Upper lobe of left lung (tissue), 6 donors: ENCODE results near the gene SLC23A2. TPM values are rescaled to one million over a fixed set of nuclear protein-coding genes. Genes with fewer than 3 reads are reported as not detected.

Source experiments
- ATAC-seq, 2 donors: fragments of 200-7000 bp; cut with Tn5 transposase; one replicate each; pipeline ENCODE4 v1.9.1; 2022; ENCODE audit warnings: mild to moderate bottlenecking in 2 of 2, moderate library complexity in 2 of 2; ENCODE audit not compliant: low FRiP score in 2 of 2
- DNase-seq, 2 donors: peaks; one replicate each; pipeline ENCODE4 v3.0.0-alpha.2; 2019 to 2020
- H3K27ac ChIP-seq, 4 donors: fragments of 200-600 bp; sonication (generic); one replicate each; pipeline ENCODE4 v1.5.1; 2016 to 2019
- H3K27me3 ChIP-seq, 4 donors: fragments of 200-600 bp; sonication (generic); one replicate each; pipeline ENCODE4 v1.5.1; 2017 to 2019
- H3K36me3 ChIP-seq, 4 donors: fragments of 200-600 bp; sonication (generic); one replicate each; pipeline ENCODE4 v1.5.1; 2016 to 2019
- H3K4me1 ChIP-seq, 4 donors: fragments of 200-600 bp; sonication (generic); one replicate each; pipeline ENCODE4 v1.5.1; 2018 to 2019
- H3K4me3 ChIP-seq, 4 donors: fragments of 200-600 bp; sonication (generic); one replicate each; pipeline ENCODE4 v1.5.1; 2017 to 2019; ENCODE audit warnings: mild to moderate bottlenecking in 2 of 4, moderate library complexity in 1 of 4
- H3K9me3 ChIP-seq, 4 donors: fragments of 200-600 bp; sonication (generic); one replicate each; pipeline ENCODE4 v1.5.1; 2018 to 2019
- EP300 ChIP-seq, 4 donors: sonication (generic); formaldehyde crosslinking; IDR thresholded peaks; one replicate each; pipeline ENCODE4 v1.5.1; 2017; ENCODE audit warnings: antibody characterized with exemption in 4 of 4, control low read depth in 2 of 4
- POLR2A ChIP-seq, 4 donors: fragments of 450-650 bp; IDR thresholded peaks; one replicate each; pipeline ENCODE4 v1.5.1; 2016 to 2017; ENCODE audit warnings: antibody characterized with exemption in 4 of 4, mild to moderate bottlenecking in 2 of 4
- POLR2AphosphoS5 ChIP-seq, 2 donors: sonication (generic); formaldehyde crosslinking; IDR thresholded peaks; one replicate each; pipeline ENCODE4 v1.5.1; 2017; ENCODE audit warnings: antibody characterized with exemption in 2 of 2
- WGBS, 2 donors: methylation state at CpG; one replicate each; pipeline ENCODE4 v1.1.5; 2017 to 2018; 5-methylcytosine and 5-hydroxymethylcytosine counted together
- total RNA-seq, 6 donors: library from RNA; depleted of rRNA in 4 of 6; stranded (reverse); fragments of >200 nt in 4 of 6; gene quantifications; one replicate each; pipeline versions ENCODE4 v1.1.0 to v1.2.1, GENCODE V29; 2016 to 2021
- TF ChIP-seq, protein P1 (sequence below), 6 experiments: fragments of 450-650 bp in 4 of 6; fragments of 200-600 bp in 2 of 6; sonication (generic) in 2 of 6; IDR thresholded peaks; one replicate each; pipeline ENCODE4 v1.5.1; 2016 to 2019; ENCODE audit warnings: antibody characterized with exemption in 6 of 6
- donor health status: DM: no; HTN: no; CAD: no; lungs with moderate emphysema.
- donor health status: DM: no; HTN: yes; CAD: no; lungs with severe emphysema.

Gene SLC23A2
- total RNA-seq, 6 donors from 2014 or later, result 13.1 to 26.2 (median 19.2) TPM

DNA sequence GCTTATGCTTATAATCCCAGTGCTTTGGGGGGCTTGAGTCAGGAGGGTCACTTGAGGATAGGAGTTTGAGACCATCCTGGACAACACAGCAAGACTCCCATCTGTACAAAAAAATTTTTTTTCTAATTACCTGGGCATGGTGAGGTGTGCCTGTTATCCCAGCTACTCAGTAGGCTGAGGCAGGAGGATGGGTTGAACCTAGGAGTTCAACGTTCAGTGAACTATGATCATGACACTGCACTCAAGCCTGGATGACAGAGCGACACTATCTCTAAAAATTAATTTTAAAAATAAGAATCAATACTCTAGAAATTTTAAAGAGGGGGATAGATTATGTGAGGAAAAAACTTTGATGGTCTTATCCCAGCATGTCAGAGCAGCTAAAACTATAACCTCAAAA lies 44.1 kb downstream of the SLC23A2 start:
- Histone ChIP-seq H3K27ac (no peak overlapping the region), H3K4me3 (no peak overlapping the region), H3K27me3 (no peaks in the 10 kb centered on the region), H3K4me1 (peaks cover 0 to 20% (median 14%) of the 10 kb centered on the region in 4 donors), H3K9me3 (no peaks in the 10 kb centered on the region), H3K36me3 (no peaks in the 10 kb centered on the region)
- TF ChIP-seq EP300 (IDR thresholded peaks at IDR 0.05) (no peak), POLR2A (IDR thresholded peaks at IDR 0.05) (no peak), POLR2AphosphoS5 (IDR thresholded peaks at IDR 0.05) (no peak)
- TF ChIP-seq, protein P1, sequence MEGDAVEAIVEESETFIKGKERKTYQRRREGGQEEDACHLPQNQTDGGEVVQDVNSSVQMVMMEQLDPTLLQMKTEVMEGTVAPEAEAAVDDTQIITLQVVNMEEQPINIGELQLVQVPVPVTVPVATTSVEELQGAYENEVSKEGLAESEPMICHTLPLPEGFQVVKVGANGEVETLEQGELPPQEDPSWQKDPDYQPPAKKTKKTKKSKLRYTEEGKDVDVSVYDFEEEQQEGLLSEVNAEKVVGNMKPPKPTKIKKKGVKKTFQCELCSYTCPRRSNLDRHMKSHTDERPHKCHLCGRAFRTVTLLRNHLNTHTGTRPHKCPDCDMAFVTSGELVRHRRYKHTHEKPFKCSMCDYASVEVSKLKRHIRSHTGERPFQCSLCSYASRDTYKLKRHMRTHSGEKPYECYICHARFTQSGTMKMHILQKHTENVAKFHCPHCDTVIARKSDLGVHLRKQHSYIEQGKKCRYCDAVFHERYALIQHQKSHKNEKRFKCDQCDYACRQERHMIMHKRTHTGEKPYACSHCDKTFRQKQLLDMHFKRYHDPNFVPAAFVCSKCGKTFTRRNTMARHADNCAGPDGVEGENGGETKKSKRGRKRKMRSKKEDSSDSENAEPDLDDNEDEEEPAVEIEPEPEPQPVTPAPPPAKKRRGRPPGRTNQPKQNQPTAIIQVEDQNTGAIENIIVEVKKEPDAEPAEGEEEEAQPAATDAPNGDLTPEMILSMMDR (IDR thresholded peaks at IDR 0.05), result no peak
- WGBS, 2 donors, result 86 to 93% methylated on average over 2 of the region's 2 CpGs
- ATAC-seq (no peak), DNase-seq (no peak)

DNA sequence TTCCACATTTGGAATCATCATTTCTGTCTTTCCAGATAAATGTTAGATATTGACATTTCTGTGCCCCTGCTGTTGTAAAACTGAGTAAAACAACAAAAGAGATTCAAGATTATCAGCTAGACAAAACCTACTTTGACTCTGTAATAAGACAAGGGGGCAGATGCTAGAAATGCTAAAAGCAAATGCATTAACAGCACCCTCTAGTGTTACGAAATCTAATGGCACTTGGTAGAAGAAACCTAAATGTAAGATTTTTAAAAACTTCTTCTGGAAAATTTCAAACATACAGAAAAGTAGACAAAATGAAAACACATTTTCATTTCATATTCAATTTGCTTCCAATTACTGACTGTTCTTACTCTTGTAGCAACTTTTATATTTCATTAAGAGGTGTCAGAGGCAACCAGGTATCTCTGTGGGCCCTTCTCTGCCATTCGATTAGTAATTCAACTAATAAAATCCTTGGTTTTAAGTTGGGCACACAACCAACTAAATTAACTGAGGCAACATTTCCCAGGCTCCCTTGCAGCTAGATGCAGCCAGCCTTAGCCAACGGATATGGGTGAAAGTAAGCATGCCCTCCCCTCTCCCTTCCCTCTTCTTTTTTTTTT lies 45.0 kb downstream of the SLC23A2 start:
- ATAC-seq, result peak; percentile 77 to 82
- DNase-seq, result no peak
- Histone ChIP-seq H3K4me1 (peaks cover 0 to 15% (median 10%) of the 10 kb centered on the region in 4 donors), H3K36me3 (no peaks in the 10 kb centered on the region), H3K9me3 (no peaks in the 10 kb centered on the region), H3K27me3 (no peaks in the 10 kb centered on the region), H3K4me3 (no peak overlapping the region), H3K27ac (no peak overlapping the region)
- TF ChIP-seq EP300 (IDR thresholded peaks at IDR 0.05) (no peak), POLR2A (IDR thresholded peaks at IDR 0.05) (no peak), POLR2AphosphoS5 (IDR thresholded peaks at IDR 0.05) (no peak)
- TF ChIP-seq, protein P1 (IDR thresholded peaks at IDR 0.05), result peak; percentile 64 to 80 (median 70)
- WGBS, 2 donors, result 60 to 61% methylated on average over 3 of the region's 3 CpGs

DNA sequence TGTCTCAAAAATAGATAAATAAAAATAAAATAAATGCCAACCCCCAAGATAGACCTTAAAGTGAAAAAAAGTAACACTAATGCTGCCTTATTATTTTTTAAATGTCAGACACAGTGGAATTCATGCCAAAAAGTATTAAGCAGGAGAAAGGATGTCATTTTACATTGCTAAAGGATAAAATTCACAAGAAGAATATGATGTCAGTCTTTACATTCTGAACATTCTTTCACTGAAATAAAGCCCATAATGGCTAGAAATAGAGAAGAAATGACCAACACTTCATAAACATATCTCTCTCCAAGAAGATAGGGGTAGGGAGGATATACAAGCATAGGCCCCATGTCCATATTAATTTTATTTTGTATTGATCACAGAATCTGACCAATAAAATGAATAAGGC lies 47.4 kb downstream of the SLC23A2 start:
- H3K9me3 ChIP-seq, result no peaks in the 10 kb centered on the region
- no peak for ATAC-seq
- no peaks in the 10 kb centered on the region for H3K27me3 ChIP-seq
- no peak overlapping the region for H3K4me3 ChIP-seq
- peaks cover 0 to 1% (median 0%) of the 10 kb centered on the region in 4 donors for H3K36me3 ChIP-seq
- TF ChIP-seq POLR2AphosphoS5 (IDR thresholded peaks at IDR 0.05) (no peak), EP300 (IDR thresholded peaks at IDR 0.05) (no peak), POLR2A (IDR thresholded peaks at IDR 0.05) (no peak)
- TF ChIP-seq, protein P1 (IDR thresholded peaks at IDR 0.05), result no peak
- H3K4me1 ChIP-seq, result peaks cover 3 to 27% (median 16%) of the 10 kb centered on the region in 4 donors
- DNase-seq, result no peak
- no peak overlapping the region for H3K27ac ChIP-seq

DNA sequence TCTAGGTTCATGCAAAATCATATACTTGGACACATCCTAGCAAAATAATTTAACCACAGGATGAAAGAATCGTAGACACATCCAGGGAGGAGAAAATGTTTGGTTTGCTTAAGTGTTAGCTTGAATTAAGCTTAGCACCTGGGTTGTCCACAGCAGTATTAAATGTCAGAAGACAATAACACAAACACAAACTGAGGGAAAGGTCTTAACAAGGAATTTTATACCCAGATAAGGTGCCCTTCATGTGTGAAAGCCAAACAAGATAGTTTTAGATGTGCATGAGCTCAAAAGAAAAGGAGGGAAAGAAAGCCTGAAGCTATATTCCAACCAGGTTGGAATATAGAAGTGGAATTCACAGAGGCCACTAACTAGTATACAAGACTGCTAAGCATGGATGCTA lies 49.1 kb downstream of the SLC23A2 start:
- 92 to 100% methylated on average over 1 of the region's 1 CpG for WGBS, 2 donors
- Histone ChIP-seq H3K4me1 (peaks cover 6 to 33% (median 19%) of the 10 kb centered on the region in 4 donors), H3K36me3 (peaks cover 0 to 8% (median 0%) of the 10 kb centered on the region in 4 donors), H3K9me3 (no peaks in the 10 kb centered on the region), H3K4me3 (no peak overlapping the region), H3K27ac (no peak overlapping the region), H3K27me3 (no peaks in the 10 kb centered on the region)
- DNase-seq, result no peak
- TF ChIP-seq, protein P1 (IDR thresholded peaks at IDR 0.05), result no peak
- no peak for TF ChIP-seq POLR2AphosphoS5 (IDR thresholded peaks at IDR 0.05)
- TF ChIP-seq POLR2A (IDR thresholded peaks at IDR 0.05), result no peak
- no peak for TF ChIP-seq EP300 (IDR thresholded peaks at IDR 0.05)
- no peak for ATAC-seq

DNA sequence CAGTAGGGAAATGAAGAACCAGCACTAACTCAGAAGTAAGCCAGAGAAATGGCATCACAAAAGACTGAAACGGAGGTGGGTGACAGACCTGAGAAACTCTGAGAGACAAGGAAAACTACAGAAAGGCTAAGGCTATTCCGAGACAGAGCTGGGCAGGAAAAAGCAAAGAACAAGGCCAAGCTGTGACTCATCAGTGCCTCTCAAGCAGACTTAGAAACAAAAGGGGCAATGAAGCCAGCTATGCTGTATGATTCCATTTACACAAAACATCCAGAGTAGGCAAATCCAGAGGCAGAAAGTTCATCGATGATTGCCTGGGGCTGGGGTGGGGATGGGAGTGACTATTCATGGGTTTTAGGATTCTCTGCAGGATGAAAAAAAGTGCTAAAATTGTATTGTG lies 50.0 kb downstream of the SLC23A2 start:
- H3K4me3 ChIP-seq, result no peak overlapping the region
- TF ChIP-seq POLR2AphosphoS5 (IDR thresholded peaks at IDR 0.05), result no peak
- no peak for TF ChIP-seq POLR2A (IDR thresholded peaks at IDR 0.05)
- TF ChIP-seq, protein P1 (IDR thresholded peaks at IDR 0.05), result no peak
- peak overlapping the region in 2 of 4 donors; percentile 56 to 58 for H3K27ac ChIP-seq
- peaks cover 9 to 39% (median 20%) of the 10 kb centered on the region in 4 donors for H3K4me1 ChIP-seq
- ATAC-seq, result peak in 1 of 2 donors; percentile 83
- DNase-seq, result no peak
- no peaks in the 10 kb centered on the region for H3K9me3 ChIP-seq
- H3K27me3 ChIP-seq, result no peaks in the 10 kb centered on the region
- WGBS, 2 donors, result 59 to 63% methylated on average over 3 of the region's 3 CpGs
- peaks cover 0 to 8% (median 0%) of the 10 kb centered on the region in 4 donors for H3K36me3 ChIP-seq
